Testis (tissue), 2 donors: ENCODE measurements around the gene BCO2.

Source experiments
- CTCF ChIP-seq, 3 experiments: fragments of 450-650 bp in 2 of 3; fragments of 200-600 bp in 1 of 3; sonication (generic) in 1 of 3; IDR thresholded peaks; one replicate each; pipeline ENCODE4 v1.5.1; 2016 to 2019; ENCODE audit warnings: antibody characterized with exemption in 3 of 3, mild to moderate bottlenecking in 2 of 3, moderate library complexity in 1 of 3
- POLR2A ChIP-seq: fragments of 450-650 bp; IDR thresholded peaks from one replicate; pipeline ENCODE4 v1.6.1; 2017; ENCODE audit warnings: antibody characterized with exemption, mild to moderate bottlenecking, moderate library complexity

DNA sequence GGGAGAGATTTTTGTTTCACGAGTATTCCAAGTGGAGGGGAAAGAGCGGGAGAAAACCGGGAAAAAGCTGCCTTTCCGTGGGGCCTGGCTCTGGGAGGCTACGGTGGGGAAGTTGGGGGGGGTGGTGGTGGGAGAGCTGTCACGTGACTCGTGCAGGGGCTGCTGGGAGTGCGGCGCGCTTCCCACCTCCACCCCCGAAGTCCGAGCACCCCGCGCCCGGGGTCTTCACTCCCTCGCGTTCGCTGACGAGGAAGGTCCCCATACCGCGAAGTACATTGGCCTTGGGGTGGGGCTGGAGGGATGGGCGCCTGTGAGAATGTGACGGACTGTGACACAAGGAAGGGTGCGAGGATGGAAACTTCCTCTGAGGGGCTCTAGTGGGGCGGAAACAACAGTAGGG, 8.2 kb upstream of the BCO2 start, which contains the start of gene TEX12:
- TF ChIP-seq POLR2A (no peak), CTCF (IDR thresholded peaks at IDR 0.05) (no peak)
